HG02970 (cell line): ENCODE data around the gene ST8SIA6.

Experiments
- ATAC-seq: cut with Tn5 transposase; IDR thresholded peaks from one replicate; pipeline ENCODE4 v1.9.1; 2021; ENCODE audit warnings: mild to moderate bottlenecking, moderate library complexity, moderate number of reproducible peaks; ENCODE audit not compliant: unreplicated experiment, low FRiP score

Gene ST8SIA6

DNA sequence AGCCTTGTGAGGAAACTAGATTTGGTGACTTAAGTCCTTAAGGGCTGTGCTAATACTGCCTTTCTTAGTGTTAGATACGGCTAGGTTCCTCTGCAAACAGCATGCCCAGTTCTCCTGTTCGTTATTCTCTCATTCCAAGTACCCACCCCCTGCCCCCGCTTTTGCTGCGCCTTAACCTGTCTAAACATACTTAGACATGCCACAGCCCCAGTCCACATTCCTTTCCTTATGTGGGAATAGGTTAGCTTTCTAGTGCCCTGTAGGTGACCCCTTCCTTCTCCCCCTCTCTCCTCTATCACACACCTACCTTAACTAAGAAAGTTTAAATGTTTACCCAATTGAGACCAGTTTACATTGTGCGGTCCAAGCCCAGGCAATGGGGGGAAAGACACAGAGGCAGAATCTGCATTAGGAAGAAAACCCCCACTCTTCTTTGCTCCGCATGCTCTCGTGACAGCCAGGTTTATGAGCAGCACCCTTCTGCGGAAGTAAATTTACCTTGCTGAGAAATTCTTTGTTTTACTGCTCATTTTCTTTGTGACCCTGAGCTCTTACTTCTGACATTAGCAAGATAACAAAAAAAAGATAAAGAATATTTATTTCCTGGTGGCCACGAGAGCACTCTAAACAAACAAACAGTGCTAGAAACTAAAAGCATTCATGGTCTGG lies 177.5 kb downstream of the ST8SIA6 start:
- ATAC-seq: no peak

- no peak for ATAC-seq
Measured at GRCh38 chr10:17273403-17273802, 181.0 kb downstream of the ST8SIA6 start.

DNA sequence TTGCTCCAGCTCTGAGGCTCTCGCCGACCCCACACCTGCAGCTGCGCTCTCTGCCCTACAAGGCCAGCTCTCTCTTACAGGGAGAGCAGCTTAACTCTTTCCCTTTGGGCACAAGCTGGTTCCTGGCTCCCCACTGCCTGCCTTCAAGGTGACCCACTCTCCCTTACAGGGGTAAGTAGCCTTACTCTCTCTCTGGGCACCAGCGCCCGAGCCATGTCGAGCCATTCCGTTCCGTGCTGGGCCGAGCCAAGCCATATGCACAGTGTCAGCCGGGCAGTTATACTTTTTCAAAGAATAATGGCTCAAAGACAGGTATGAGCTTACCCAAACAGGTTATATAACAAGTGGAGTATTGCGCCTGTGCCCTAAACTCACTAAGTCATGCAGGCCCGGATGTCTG lies 181.7 kb downstream of the ST8SIA6 start:
- ATAC-seq: no peak
